ENCODE measurements around the gene SPO11.

DNA sequence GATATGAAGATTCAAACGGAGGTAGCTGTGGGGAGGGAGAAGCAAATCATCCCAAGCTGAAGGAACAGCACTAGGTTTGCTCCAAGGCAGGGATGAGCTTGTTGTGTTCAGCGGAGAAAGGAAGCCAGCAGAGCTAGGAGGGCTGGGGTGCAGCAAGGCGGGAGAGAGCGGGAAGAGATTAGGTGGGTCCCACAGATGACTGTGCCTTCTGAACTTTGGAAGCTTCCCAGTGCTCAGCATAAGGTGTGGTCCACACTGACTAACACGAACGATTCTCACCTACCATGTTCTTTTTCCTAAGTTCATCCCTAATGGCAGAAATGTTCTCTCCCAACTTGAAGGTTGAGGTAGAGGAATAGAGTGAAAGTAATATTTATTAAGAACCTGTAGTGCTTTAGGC lies 22.7 kb downstream of the SPO11 start:
- TF ChIP-seq CBX2 (IDR thresholded peaks at IDR 0.05; ENCODE audit: borderline replicate concordance, low read depth) (no peak), CHD2 (IDR thresholded peaks at IDR 0.05; ENCODE audit: low read length, partially characterized antibody) (no peak), POLR2A (IDR thresholded peaks at IDR 0.05; ENCODE audit: low read length) (no peak), PHF8 (IDR thresholded peaks at IDR 0.05; ENCODE audit: borderline replicate concordance, low read depth) (no peak), MAFK (IDR thresholded peaks at IDR 0.05; ENCODE audit: partially characterized antibody) (no peak), CEBPB (IDR thresholded peaks at IDR 0.05) (no peak), KDM1A (IDR thresholded peaks at IDR 0.05; ENCODE audit: low read depth) (no peak)
- TF ChIP-seq, protein P1, sequence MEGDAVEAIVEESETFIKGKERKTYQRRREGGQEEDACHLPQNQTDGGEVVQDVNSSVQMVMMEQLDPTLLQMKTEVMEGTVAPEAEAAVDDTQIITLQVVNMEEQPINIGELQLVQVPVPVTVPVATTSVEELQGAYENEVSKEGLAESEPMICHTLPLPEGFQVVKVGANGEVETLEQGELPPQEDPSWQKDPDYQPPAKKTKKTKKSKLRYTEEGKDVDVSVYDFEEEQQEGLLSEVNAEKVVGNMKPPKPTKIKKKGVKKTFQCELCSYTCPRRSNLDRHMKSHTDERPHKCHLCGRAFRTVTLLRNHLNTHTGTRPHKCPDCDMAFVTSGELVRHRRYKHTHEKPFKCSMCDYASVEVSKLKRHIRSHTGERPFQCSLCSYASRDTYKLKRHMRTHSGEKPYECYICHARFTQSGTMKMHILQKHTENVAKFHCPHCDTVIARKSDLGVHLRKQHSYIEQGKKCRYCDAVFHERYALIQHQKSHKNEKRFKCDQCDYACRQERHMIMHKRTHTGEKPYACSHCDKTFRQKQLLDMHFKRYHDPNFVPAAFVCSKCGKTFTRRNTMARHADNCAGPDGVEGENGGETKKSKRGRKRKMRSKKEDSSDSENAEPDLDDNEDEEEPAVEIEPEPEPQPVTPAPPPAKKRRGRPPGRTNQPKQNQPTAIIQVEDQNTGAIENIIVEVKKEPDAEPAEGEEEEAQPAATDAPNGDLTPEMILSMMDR (IDR thresholded peaks at IDR 0.05), result no peak
- TF ChIP-seq, protein P2, sequence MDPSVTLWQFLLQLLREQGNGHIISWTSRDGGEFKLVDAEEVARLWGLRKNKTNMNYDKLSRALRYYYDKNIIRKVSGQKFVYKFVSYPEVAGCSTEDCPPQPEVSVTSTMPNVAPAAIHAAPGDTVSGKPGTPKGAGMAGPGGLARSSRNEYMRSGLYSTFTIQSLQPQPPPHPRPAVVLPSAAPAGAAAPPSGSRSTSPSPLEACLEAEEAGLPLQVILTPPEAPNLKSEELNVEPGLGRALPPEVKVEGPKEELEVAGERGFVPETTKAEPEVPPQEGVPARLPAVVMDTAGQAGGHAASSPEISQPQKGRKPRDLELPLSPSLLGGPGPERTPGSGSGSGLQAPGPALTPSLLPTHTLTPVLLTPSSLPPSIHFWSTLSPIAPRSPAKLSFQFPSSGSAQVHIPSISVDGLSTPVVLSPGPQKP (IDR thresholded peaks at IDR 0.05; ENCODE audit: low read depth, low read length), result no peak
